ENCODE data around the gene SNRNP200.

GRCh38 chr2:96256611-96257113 is 48.7 kb downstream of the SNRNP200 start:
- TF ChIP-seq CTCF (IDR thresholded peaks at IDR 0.05; ENCODE audit: low read depth, low read length, missing input control) (no peak), TAF1 (conservative IDR thresholded peaks at IDR 0.05) (no peak), REST (IDR thresholded peaks at IDR 0.05) (no peak), MAX (IDR thresholded peaks at IDR 0.05) (no peak)
